ENCODE results near the gene EIPR1.

Gene EIPR1

GRCh38 chr2:3174626-3175567 is 202.7 kb downstream of the EIPR1 start:
- no peaks in the 10 kb centered on the region for H3K9me2 ChIP-seq (replicated peaks; ENCODE audit: insufficient read depth, low read length)
- no peaks in the 10 kb centered on the region for H3K9me3 ChIP-seq (ENCODE audit: insufficient read depth, low read length)
- H2AFZ ChIP-seq (ENCODE audit: low read depth, low read length, severe bottlenecking) = no peak overlapping the region
- no peaks in the 10 kb centered on the region for H3K36me3 ChIP-seq (ENCODE audit: low read length)
- H3K27me3 ChIP-seq (ENCODE audit: low read length) = no peaks in the 10 kb centered on the region
- TF ChIP-seq EZH2phosphoT487 (conservative IDR thresholded peaks at IDR 0.05; ENCODE audit: low read length) (no peak), CTCF (IDR thresholded peaks at IDR 0.05; ENCODE audit: insufficient read depth, low read length, poor library complexity, severe bottlenecking) (no peak)
- H3K4me2 ChIP-seq (ENCODE audit: low read depth, low read length, poor library complexity, severe bottlenecking) = no peak overlapping the region
- H4K20me1 ChIP-seq (ENCODE audit: low read depth, low read length) = no peaks in the 10 kb centered on the region
- no peaks in the 10 kb centered on the region for H3F3A ChIP-seq (ENCODE audit: insufficient read depth)
- H3K79me2 ChIP-seq (ENCODE audit: insufficient read depth, low read length) = no peaks in the 10 kb centered on the region
- no peak overlapping the region for H3K4me3 ChIP-seq (ENCODE audit: insufficient read depth, low read length, poor library complexity, severe bottlenecking)
- H3K27ac ChIP-seq (ENCODE audit: low read depth, low read length) = no peak overlapping the region
- no peak overlapping the region for H3K9ac ChIP-seq (ENCODE audit: low read length)

DNA sequence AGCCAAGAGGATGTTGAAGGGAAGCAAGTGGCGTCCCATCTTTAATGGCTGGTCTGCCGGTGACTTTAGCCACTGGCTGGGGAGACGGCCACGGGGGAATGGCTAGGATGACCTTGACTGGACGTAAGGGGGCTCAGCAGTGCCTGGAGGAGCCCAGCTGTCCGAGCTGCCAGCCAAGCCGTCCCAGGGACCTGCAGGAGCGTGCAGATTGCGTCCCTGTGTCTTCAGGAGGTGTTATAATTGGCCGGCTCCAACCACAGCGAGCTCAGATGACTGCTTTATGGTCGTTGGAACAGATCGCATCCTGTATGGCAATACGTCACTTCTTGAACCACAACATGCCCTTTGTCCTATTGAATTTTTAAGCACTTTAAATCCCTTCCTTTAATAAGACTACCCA is 204.6 kb downstream of the EIPR1 start:
- Histone ChIP-seq H3K9me3 (ENCODE audit: insufficient read depth, low read length) (no peaks in the 10 kb centered on the region), H3F3A (ENCODE audit: insufficient read depth) (no peaks in the 10 kb centered on the region), H3K27ac (ENCODE audit: low read depth, low read length) (no peak overlapping the region), H3K36me3 (ENCODE audit: low read length) (no peaks in the 10 kb centered on the region), H3K9me2 (replicated peaks; ENCODE audit: insufficient read depth, low read length) (no peaks in the 10 kb centered on the region), H3K4me3 (ENCODE audit: insufficient read depth, low read length, poor library complexity, severe bottlenecking) (no peak overlapping the region), H2AFZ (ENCODE audit: low read depth, low read length, severe bottlenecking) (no peak overlapping the region), H3K27me3 (ENCODE audit: low read length) (no peaks in the 10 kb centered on the region), H3K9ac (ENCODE audit: low read length) (no peak overlapping the region), H3K79me2 (ENCODE audit: insufficient read depth, low read length) (no peaks in the 10 kb centered on the region), H3K4me2 (ENCODE audit: low read depth, low read length, poor library complexity, severe bottlenecking) (no peak overlapping the region), H4K20me1 (ENCODE audit: low read depth, low read length) (no peaks in the 10 kb centered on the region)
- TF ChIP-seq CTCF (IDR thresholded peaks at IDR 0.05; ENCODE audit: insufficient read depth, low read length, poor library complexity, severe bottlenecking) (no peak), EZH2phosphoT487 (conservative IDR thresholded peaks at IDR 0.05; ENCODE audit: low read length) (no peak)

- Histone ChIP-seq H3K9me2 (replicated peaks; ENCODE audit: insufficient read depth, low read length) (no peaks in the 10 kb centered on the region), H3K9me3 (ENCODE audit: insufficient read depth, low read length) (no peaks in the 10 kb centered on the region), H3K27ac (ENCODE audit: low read depth, low read length) (no peak overlapping the region), H3K27me3 (ENCODE audit: low read length) (no peaks in the 10 kb centered on the region), H2AFZ (ENCODE audit: low read depth, low read length, severe bottlenecking) (no peak overlapping the region), H3K36me3 (ENCODE audit: low read length) (no peaks in the 10 kb centered on the region), H3K4me2 (ENCODE audit: low read depth, low read length, poor library complexity, severe bottlenecking) (no peak overlapping the region), H3K79me2 (ENCODE audit: insufficient read depth, low read length) (no peaks in the 10 kb centered on the region), H3K9ac (ENCODE audit: low read length) (no peak overlapping the region), H3F3A (ENCODE audit: insufficient read depth) (no peaks in the 10 kb centered on the region), H3K4me3 (ENCODE audit: insufficient read depth, low read length, poor library complexity, severe bottlenecking) (no peak overlapping the region), H4K20me1 (ENCODE audit: low read depth, low read length) (no peaks in the 10 kb centered on the region)
- no peak for TF ChIP-seq CTCF (IDR thresholded peaks at IDR 0.05; ENCODE audit: insufficient read depth, low read length, poor library complexity, severe bottlenecking)
- TF ChIP-seq EZH2phosphoT487 (conservative IDR thresholded peaks at IDR 0.05; ENCODE audit: low read length) = no peak
Observed at GRCh38 chr2:3172265-3172935, 205.2 kb downstream of the EIPR1 start.
